OCI-LY1 (cell line): ENCODE results near the gene RUNX1.

ENCODE experiments used
- H2AFZ ChIP-seq: fragments of 200-600 bp; sonication (generic), shearing (Covaris generic); 2 replicates; pipeline ENCODE4 v1.6.0; 2014; ENCODE audit warnings: antibody characterized with exemption, mild to moderate bottlenecking, low read length
- H3F3A ChIP-seq: fragments of 200-600 bp; sonication (generic), shearing (Covaris generic); 2 replicates; pipeline ENCODE4 v1.6.0; 2014; ENCODE audit warnings: mild to moderate bottlenecking, antibody characterized with exemption, low read length, moderate library complexity; ENCODE audit not compliant: insufficient read depth
- H3K27ac ChIP-seq: fragments of 200-600 bp; sonication (generic); 2 replicates; pipeline ENCODE4 v1.5.1; 2014; ENCODE audit warnings: low read length, mixed run types, mild to moderate bottlenecking, low read depth; ENCODE audit not compliant: poor library complexity, severe bottlenecking
- H3K27me3 ChIP-seq: fragments of 200-600 bp; sonication (generic); 2 replicates; pipeline ENCODE4 v1.6.0; 2014; ENCODE audit warnings: antibody characterized with exemption, mild to moderate bottlenecking, low read length, moderate library complexity; ENCODE audit not compliant: insufficient read depth
- H3K36me3 ChIP-seq: fragments of 200-600 bp; sonication (generic); 2 replicates; pipeline ENCODE4 v1.6.1; 2014; ENCODE audit warnings: mild to moderate bottlenecking, antibody characterized with exemption, low read length, moderate library complexity, mixed read lengths; ENCODE audit not compliant: insufficient read depth
- H3K4me1 ChIP-seq: fragments of 200-600 bp; sonication (generic); 2 replicates; pipeline ENCODE4 v1.5.1; 2014; ENCODE audit warnings: mild to moderate bottlenecking, low read length, moderate library complexity; ENCODE audit not compliant: insufficient read depth, severe bottlenecking
- H3K4me2 ChIP-seq: fragments of 200-600 bp; sonication (generic), shearing (Covaris generic); 2 replicates; pipeline ENCODE4 v1.6.1; 2014; ENCODE audit warnings: low read length
- H3K4me3 ChIP-seq: fragments of 200-600 bp; sonication (generic); 2 replicates; pipeline ENCODE4 v1.5.1; 2014; ENCODE audit warnings: low read length, low read depth, mild to moderate bottlenecking, mixed read lengths; ENCODE audit not compliant: poor library complexity, severe bottlenecking
- H3K79me2 ChIP-seq: fragments of 200-600 bp; shearing (Covaris generic); 2 replicates; pipeline ENCODE4 v1.6.1; 2016; ENCODE audit warnings: mixed run types, low read length, mixed read lengths; ENCODE audit not compliant: insufficient read depth
- H3K9ac ChIP-seq: fragments of 200-600 bp; sonication (generic), shearing (Covaris generic); 2 replicates; pipeline ENCODE4 v1.6.1; 2014; ENCODE audit warnings: mild to moderate bottlenecking, low read length, mixed read lengths
- H3K9me2 ChIP-seq: fragments of 200-600 bp; sonication (generic), shearing (Covaris generic); 2 replicates; pipeline ENCODE4 v1.6.1; 2014; ENCODE audit warnings: low read depth, mild to moderate bottlenecking, low read length, mixed read lengths
- H3K9me3 ChIP-seq: fragments of 200-600 bp; shearing (Covaris generic); 2 replicates; pipeline ENCODE4 v1.6.1; 2014; ENCODE audit warnings: low read length, mixed read lengths
- H4K20me1 ChIP-seq: fragments of 200-600 bp; sonication (generic), shearing (Covaris generic); 2 replicates; pipeline ENCODE4 v1.6.0; 2016; ENCODE audit warnings: mild to moderate bottlenecking, low read length; ENCODE audit not compliant: insufficient read depth
- CTCF ChIP-seq: fragments of 200-600 bp; sonication (generic), shearing (Covaris generic); IDR thresholded peaks from 2 replicates; pipeline ENCODE4 v1.5.1; 2017; ENCODE audit warnings: mild to moderate bottlenecking, antibody characterized with exemption, low read length, moderate library complexity, mixed read lengths
- EZH2 ChIP-seq: fragments of 200-600 bp; sonication (generic), shearing (Covaris generic); IDR thresholded peaks from 2 replicates; pipeline ENCODE4 v1.8.0; 2017; ENCODE audit warnings: borderline replicate concordance, mixed run types, mild to moderate bottlenecking, antibody characterized with exemption, low read length, moderate library complexity, mixed read lengths

RUNX1 gene

DNA sequence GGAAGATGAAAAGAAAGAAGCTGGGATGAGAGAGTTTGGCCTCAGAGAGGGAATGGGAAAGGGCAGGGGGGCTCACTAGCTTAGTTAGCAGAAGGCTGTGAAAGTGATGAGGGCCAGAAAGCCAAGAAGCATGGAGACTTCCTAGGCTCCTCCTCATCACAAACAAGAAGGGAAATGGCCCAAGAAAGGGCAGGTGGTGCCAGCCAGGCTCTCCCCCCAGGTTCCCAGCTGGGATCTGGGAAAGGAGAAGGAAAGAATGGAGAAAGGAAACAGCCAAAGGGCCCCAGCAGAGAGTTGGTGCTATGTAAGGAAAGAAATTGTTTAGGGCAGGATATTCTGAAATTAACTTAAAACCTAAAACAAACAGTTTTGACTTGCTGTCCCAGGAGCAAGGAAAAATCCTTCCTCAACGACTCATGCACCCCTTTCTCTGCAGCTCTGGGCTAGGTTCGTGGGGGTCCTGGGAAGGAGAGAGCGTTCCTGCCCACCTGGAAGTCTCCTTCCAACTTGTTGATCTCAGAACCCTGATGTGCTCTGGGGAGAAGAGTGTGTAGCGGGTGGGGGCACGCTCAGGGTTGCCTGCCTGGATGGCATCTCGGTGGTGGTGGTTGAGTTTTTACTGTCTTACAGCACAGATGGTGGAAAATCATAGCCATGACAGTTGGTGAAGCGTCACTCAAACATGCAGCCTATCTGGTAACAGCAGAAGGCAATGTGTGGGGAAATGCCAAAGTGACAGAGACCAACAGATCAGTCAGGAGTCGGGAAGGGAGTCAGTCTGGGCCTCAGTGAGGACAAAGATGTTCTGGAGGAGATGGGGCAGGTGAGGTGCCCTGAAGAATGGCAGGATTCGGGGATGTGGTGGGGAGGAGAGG lies 233.0 kb downstream of the RUNX1 start:
- H3K27me3 ChIP-seq: no peaks in the 10 kb centered on the region
- no peak overlapping the region for H2AFZ ChIP-seq
- no peak overlapping the region for H3K4me2 ChIP-seq
- no peaks in the 10 kb centered on the region for H3K9me3 ChIP-seq
- H3K4me1 ChIP-seq: no peaks in the 10 kb centered on the region
- no peak for TF ChIP-seq CTCF
- TF ChIP-seq EZH2: no peak
- no peaks in the 10 kb centered on the region for H4K20me1 ChIP-seq
- H3K9ac ChIP-seq: no peak overlapping the region
- no peaks in the 10 kb centered on the region for H3F3A ChIP-seq
- H3K36me3 ChIP-seq: peaks cover 64% of the 10 kb centered on the region; the same call in 1 of the 2 replicates
- peak overlapping the region; percentile 11 for H3K27ac ChIP-seq
- H3K4me3 ChIP-seq: no peak overlapping the region
- no peaks in the 10 kb centered on the region for H3K9me2 ChIP-seq
- no peaks in the 10 kb centered on the region for H3K79me2 ChIP-seq

- H4K20me1 ChIP-seq: no peaks in the 10 kb centered on the region
- H2AFZ ChIP-seq: no peak overlapping the region
- H3K79me2 ChIP-seq: no peaks in the 10 kb centered on the region
- H3K27ac ChIP-seq: no peak overlapping the region
- H3K4me3 ChIP-seq: no peak overlapping the region
- no peak overlapping the region for H3K9ac ChIP-seq
- TF ChIP-seq EZH2: no peak
- no peak for TF ChIP-seq CTCF
- no peaks in the 10 kb centered on the region for H3K9me3 ChIP-seq
- H3K9me2 ChIP-seq: no peaks in the 10 kb centered on the region
- no peak overlapping the region for H3K4me2 ChIP-seq
- H3F3A ChIP-seq: no peaks in the 10 kb centered on the region
- H3K4me1 ChIP-seq: no peaks in the 10 kb centered on the region
- H3K27me3 ChIP-seq: no peaks in the 10 kb centered on the region
- H3K36me3 ChIP-seq: peaks cover 67% of the 10 kb centered on the region
These were observed 234.6 kb downstream of the RUNX1 start for GRCh38 chr21:34814529-34814951.

DNA sequence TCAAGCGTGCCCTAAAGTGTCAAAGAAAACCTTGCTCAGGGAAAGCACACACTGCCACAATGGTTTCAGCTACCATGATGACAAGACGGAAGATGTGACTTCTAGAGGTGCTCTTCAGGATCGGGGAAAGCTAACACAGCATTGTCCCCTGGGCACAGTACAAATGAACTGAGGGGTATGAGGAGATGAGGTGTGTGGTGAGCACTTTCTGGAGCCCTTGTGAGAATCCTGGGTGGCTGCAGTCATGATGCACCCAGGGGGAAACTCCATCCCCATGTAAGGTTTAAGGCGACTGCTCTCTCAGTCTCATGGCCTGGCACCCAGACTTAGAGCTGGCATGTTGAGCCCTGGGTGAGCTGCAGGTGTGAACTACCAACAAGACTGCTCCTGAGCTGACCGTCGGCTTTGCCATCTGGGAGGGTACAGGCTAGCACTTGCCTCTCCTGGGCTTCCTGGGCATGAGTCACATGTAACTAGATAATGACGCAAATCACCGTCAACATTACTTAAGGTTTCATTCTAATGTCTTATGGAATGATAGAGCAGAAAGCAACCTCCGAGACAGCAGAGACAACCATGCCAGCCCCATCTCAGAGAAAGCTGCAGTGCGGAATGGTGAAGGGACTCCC lies 235.7 kb downstream of the RUNX1 start:
- no peaks in the 10 kb centered on the region for H3K27me3 ChIP-seq
- no peaks in the 10 kb centered on the region for H3K9me2 ChIP-seq
- no peaks in the 10 kb centered on the region for H3F3A ChIP-seq
- H3K4me1 ChIP-seq: no peaks in the 10 kb centered on the region
- no peaks in the 10 kb centered on the region for H3K9me3 ChIP-seq
- no peak overlapping the region for H3K4me2 ChIP-seq
- peaks cover 70% of the 10 kb centered on the region for H3K36me3 ChIP-seq
- no peak for TF ChIP-seq CTCF
- TF ChIP-seq EZH2: no peak
- no peak overlapping the region for H2AFZ ChIP-seq
- H3K27ac ChIP-seq: no peak overlapping the region
- H3K9ac ChIP-seq: no peak overlapping the region
- no peak overlapping the region for H3K4me3 ChIP-seq
- no peaks in the 10 kb centered on the region for H3K79me2 ChIP-seq
- no peaks in the 10 kb centered on the region for H4K20me1 ChIP-seq
